Smooth muscle cell (in vitro differentiated cells): Measurements from ENCODE around the gene MCUR1. TPM values are rescaled to one million over a fixed set of nuclear protein-coding genes. Genes with fewer than 3 reads are reported as not detected.
A peak's percentile ranks its signal among the peaks of the same experiment; 100 is the strongest.

Experiments used
- DNase-seq: peaks from one replicate; lab custom pipeline; 2025; ENCODE audit not compliant: unreplicated experiment; lab: John Stamatoyannopoulos, UW
- H2AFZ ChIP-seq: fragments of 200-600 bp; sonication (generic); 2 replicates; pipeline ENCODE4 v1.6.0; 2016; ENCODE audit warnings: antibody characterized with exemption, low read depth, mild to moderate bottlenecking
- H3F3A ChIP-seq: fragments of 200-600 bp; sonication (generic); 2 replicates; pipeline ENCODE4 v1.6.0; 2017; ENCODE audit warnings: antibody characterized with exemption, low read depth
- H3K27ac ChIP-seq: fragments of 200-600 bp; sonication (generic); 2 replicates; pipeline ENCODE4 v1.5.1; 2016; ENCODE audit warnings: low read depth, mild to moderate bottlenecking
- H3K27me3 ChIP-seq: fragments of 200-600 bp; sonication (generic); 2 replicates; pipeline ENCODE4 v1.6.1; 2016; ENCODE audit warnings: low read depth, mild to moderate bottlenecking
- H3K36me3 ChIP-seq: fragments of 200-600 bp; sonication (generic); 2 replicates; pipeline ENCODE4 v1.5.1; 2016; ENCODE audit warnings: low read depth
- H3K4me1 ChIP-seq: fragments of 200-600 bp; sonication (generic); 2 replicates; pipeline ENCODE4 v1.5.1; 2016; ENCODE audit warnings: low read depth
- H3K4me2 ChIP-seq: fragments of 200-600 bp; sonication (generic); 2 replicates; pipeline ENCODE4 v1.6.0; 2016; ENCODE audit warnings: mild to moderate bottlenecking
- H3K4me3 ChIP-seq: fragments of 200-600 bp; sonication (generic); 2 replicates; pipeline ENCODE4 v1.5.1; 2016; ENCODE audit warnings: mild to moderate bottlenecking
- H3K79me2 ChIP-seq: fragments of 200-600 bp; sonication (generic); 2 replicates; pipeline ENCODE4 v1.6.0; 2016; ENCODE audit warnings: low read depth, mild to moderate bottlenecking
- H3K9ac ChIP-seq: fragments of 200-600 bp; sonication (generic); 2 replicates; pipeline ENCODE4 v1.6.0; 2016; ENCODE audit warnings: low read depth
- H3K9me3 ChIP-seq: fragments of 200-600 bp; sonication (generic); replicated peaks from 2 replicates; pipeline ENCODE4 v1.5.1; 2016; ENCODE audit warnings: low read depth
- H4K20me1 ChIP-seq: fragments of 200-600 bp; sonication (generic); 2 replicates; pipeline ENCODE4 v1.6.0; 2016; ENCODE audit warnings: low read depth
- CTCF ChIP-seq: fragments of 200-600 bp; sonication (generic); IDR thresholded peaks from 2 replicates; pipeline ENCODE4 v1.5.1; 2017; ENCODE audit warnings: borderline replicate concordance, mild to moderate bottlenecking, antibody characterized with exemption; ENCODE audit not compliant: insufficient read depth, poor library complexity, severe bottlenecking
- WGBS: methylation state at CpG from one replicate; pipeline ENCODE4 v1.1.7; 2016; ENCODE audit warnings: low lambda C conversion rate; 5-methylcytosine and 5-hydroxymethylcytosine counted together
- polyA plus RNA-seq: library from polyadenylated mRNA; unstranded; fragments of >200 nt; fragmentation: Nextera tagmentation; extraction: Ambion mirVana; gene quantifications from 2 replicates; pipeline ENCODE4 v1.2.1, GENCODE V29; 2016
- total RNA-seq: library from RNA; depleted of rRNA; stranded (reverse); fragments of >200 nt; gene quantifications from 2 replicates; pipeline ENCODE4 v1.2.3, GENCODE V29; 2014

The MCUR1 gene
- total and polyA plus RNA-seq, 2 experiments from 2014 or later: 11.3 to 23.4 TPM

GRCh38 chr6:13848522-13849150 is 34.3 kb upstream of the MCUR1 start:
- no peaks in the 10 kb centered on the region for H3K9me3 ChIP-seq
- peak overlapping the region; percentile 53 for H3K4me2 ChIP-seq
- no peak overlapping the region for H3K27ac ChIP-seq
- H3K4me3 ChIP-seq: no peak overlapping the region
- WGBS: 75% methylated on average over 5 of the region's 5 CpGs
- peak overlapping the region; percentile 50 for H2AFZ ChIP-seq
- no peaks in the 10 kb centered on the region for H3K27me3 ChIP-seq
- no peak for DNase-seq
- H3K79me2 ChIP-seq: no peaks in the 10 kb centered on the region
- H3F3A ChIP-seq: no peaks in the 10 kb centered on the region
- no peak for TF ChIP-seq CTCF
- H3K36me3 ChIP-seq: no peaks in the 10 kb centered on the region
- H3K4me1 ChIP-seq: peaks cover 9% of the 10 kb centered on the region
- H4K20me1 ChIP-seq: no peaks in the 10 kb centered on the region
- H3K9ac ChIP-seq: no peak overlapping the region

DNA sequence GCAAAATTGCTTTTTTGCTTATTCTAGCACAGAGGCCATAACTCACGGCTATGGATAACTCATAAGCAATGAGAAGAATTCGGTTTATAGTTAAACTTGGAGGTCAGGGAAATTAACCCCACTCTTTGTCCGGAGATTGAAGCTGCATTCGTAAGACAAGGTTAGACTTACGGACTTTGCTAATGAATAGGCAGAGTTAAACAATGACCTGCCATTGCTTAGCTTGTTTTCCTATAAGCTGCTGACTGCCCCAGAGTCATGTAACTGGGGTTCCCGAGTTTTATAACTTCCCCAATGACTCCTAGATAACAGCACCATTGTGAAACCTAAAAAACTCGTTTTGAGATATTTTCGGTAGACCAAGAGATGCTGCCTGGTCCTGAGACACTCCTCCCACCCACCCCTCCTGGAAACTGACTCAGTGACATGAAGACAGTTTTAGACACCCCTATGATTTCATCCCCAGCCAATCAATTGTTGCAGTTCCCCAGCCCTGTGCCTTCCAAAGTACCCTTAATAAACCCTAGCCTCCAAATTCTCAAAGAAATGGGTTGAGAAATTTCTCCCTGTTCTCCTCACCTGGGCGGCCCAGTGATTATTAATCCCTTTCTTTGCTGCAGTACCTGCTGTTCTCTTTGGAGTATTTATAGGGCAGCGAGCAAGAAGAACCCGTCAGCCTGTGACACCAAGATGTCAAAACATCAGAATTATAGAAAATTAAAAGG is 33.1 kb upstream of the MCUR1 start:
- WGBS: 91% methylated on average over 11 of the region's 11 CpGs
- H3K4me1 ChIP-seq: peaks cover 9% of the 10 kb centered on the region
- no peak overlapping the region for H2AFZ ChIP-seq
- TF ChIP-seq CTCF: no peak
- no peaks in the 10 kb centered on the region for H3K79me2 ChIP-seq
- H3K27me3 ChIP-seq: no peaks in the 10 kb centered on the region
- H3K4me2 ChIP-seq: no peak overlapping the region
- H3K27ac ChIP-seq: no peak overlapping the region
- H3K4me3 ChIP-seq: no peak overlapping the region
- no peaks in the 10 kb centered on the region for H3F3A ChIP-seq
- DNase-seq: no peak
- H3K9me3 ChIP-seq: no peaks in the 10 kb centered on the region
- H3K36me3 ChIP-seq: no peaks in the 10 kb centered on the region
- no peaks in the 10 kb centered on the region for H4K20me1 ChIP-seq
- H3K9ac ChIP-seq: no peak overlapping the region

DNA sequence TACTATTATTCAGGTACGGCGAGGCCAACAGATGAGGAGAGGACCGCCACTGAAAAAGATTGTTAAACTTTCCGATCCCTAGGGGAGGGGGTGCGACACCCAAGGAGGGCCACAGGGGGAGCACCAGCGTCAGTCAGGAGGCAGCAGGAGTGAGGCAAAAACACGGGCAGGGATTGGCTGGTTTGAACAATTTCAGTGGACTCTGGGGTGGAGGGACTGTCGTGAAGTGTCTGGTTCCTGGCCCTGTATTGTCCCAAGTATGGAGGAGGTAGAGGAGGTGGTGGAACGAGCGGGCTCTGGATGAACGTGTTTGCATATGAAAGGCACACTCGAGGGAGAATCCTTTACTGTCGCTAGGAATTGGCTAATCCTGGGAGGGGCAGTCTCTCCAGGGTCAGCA is 32.5 kb upstream of the MCUR1 start:
- Histone ChIP-seq H3F3A (no peaks in the 10 kb centered on the region), H3K4me3 (no peak overlapping the region), H3K36me3 (no peaks in the 10 kb centered on the region), H2AFZ (no peak overlapping the region), H4K20me1 (no peaks in the 10 kb centered on the region), H3K9me3 (no peaks in the 10 kb centered on the region), H3K27ac (no peak overlapping the region), H3K4me1 (peaks cover 9% of the 10 kb centered on the region), H3K9ac (no peak overlapping the region), H3K27me3 (no peaks in the 10 kb centered on the region), H3K79me2 (no peaks in the 10 kb centered on the region), H3K4me2 (no peak overlapping the region)
- 70% methylated on average over 13 of the region's 13 CpGs for WGBS
- TF ChIP-seq CTCF: no peak
- DNase-seq: no peak
